ENCODE measurements around the gene P4HA1.

GRCh38 chr10:73053275-73053674 is 43.4 kb downstream of the P4HA1 start:
- TF ChIP-seq PPARA (CRISPR knock-in tag; IDR thresholded peaks at IDR 0.05; ENCODE audit: borderline replicate concordance), result no peak
- no peak for TF ChIP-seq ZNF8 (CRISPR knock-in tag; IDR thresholded peaks at IDR 0.05)
- TF ChIP-seq TCF4 (CRISPR knock-in tag; IDR thresholded peaks at IDR 0.05; ENCODE audit: borderline replicate concordance), result no peak
- no peak for TF ChIP-seq ZFP30 (CRISPR knock-in tag; IDR thresholded peaks at IDR 0.05)
- no peak for TF ChIP-seq ZNF70 (CRISPR knock-in tag; IDR thresholded peaks at IDR 0.05)
- TF ChIP-seq ZFP3 (CRISPR knock-in tag; IDR thresholded peaks at IDR 0.05), result no peak
- TF ChIP-seq ARNTL (CRISPR knock-in tag; IDR thresholded peaks at IDR 0.05; ENCODE audit: borderline replicate concordance, low read depth), result no peak

All from SK-N-SH treated with all-trans-retinoic acid at 6 μM for 48 hours (cell line).